Stimulated activated CD4-positive, alpha-beta T cell treated with anti-CD3 and anti-CD28 coated beads, Interleukin-2, amount 100 ng/mL, for 4 hours (primary cell): ENCODE results near the gene FBLN2.

ENCODE experiments used
- DNase-seq: peaks from one replicate; pipeline ENCODE4 v3.0.0-alpha.2; 2020; ENCODE audit warnings: low read depth

FBLN2 gene

DNA sequence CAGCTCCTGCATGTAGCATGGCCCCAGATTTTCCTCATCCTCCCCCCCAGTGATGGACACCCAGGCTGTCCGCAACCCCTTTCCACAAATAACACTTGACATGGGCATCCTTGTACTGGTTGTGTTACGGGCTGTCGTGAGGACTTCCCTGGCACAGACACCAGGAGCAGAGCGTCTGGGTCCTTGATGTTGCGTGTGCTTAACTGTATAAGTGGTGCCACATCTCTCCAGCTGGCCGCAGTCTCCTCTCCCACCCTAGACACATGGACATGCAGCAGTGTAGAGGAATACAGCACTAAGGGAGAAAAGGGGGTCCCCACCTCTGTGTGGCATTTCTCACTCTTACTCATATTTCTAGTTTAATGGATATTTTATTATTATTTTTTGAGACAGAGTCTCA, 56.6 kb downstream of the FBLN2 start:
- DNase-seq = no peak

- DNase-seq = no peak
Measured at GRCh38 chr3:13607821-13608597, 59.1 kb downstream of the FBLN2 start.

- DNase-seq = no peak
Measured at GRCh38 chr3:13608969-13609725, 60.2 kb downstream of the FBLN2 start.

DNA sequence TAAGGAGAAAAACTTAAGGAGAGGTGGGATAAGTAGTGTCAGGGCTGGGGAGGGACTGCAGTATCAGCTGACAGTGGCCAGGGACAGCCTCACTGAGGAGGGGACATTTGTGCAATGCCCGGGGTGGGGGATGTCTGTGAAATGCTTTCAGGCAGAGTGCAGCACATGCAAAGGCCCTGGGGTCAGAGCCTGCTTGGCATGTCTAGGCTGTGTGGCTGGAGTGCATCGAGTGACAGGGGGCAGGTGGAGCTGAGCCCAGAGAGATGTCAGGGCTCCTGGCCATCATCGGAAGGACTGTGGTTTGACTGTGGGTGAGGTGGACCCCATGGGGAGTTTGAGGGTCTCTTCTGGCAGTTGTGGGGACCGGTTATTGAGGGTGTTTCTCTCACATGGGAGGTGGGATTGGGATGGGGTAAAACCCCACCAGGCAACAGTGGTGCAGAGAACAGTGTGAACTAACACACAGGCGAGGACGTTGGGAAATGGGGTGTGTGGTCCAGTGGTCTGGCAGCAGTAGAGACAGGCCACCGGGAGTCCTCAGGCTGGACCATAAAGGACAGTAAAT, 61.2 kb downstream of the FBLN2 start:
- no peak for DNase-seq

DNA sequence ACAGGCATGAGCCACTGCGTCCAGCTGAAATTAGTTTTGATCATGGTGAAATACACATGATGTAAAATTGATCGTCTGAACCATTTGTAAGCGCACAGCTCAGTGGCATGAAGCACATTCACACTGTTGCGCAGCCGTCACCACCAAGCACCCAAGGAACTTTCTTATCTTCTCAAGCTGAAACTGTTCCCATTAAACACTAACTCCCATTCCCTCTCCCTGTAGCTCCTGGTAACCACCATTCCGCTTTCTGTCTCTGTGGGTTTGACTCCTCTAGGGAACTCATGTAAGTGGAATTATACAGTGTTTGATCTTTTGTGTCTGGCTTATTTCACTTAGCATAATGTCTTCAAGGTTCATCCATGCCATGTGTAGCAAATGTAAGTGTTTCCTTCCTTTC, 62.3 kb downstream of the FBLN2 start:
- no peak for DNase-seq

DNA sequence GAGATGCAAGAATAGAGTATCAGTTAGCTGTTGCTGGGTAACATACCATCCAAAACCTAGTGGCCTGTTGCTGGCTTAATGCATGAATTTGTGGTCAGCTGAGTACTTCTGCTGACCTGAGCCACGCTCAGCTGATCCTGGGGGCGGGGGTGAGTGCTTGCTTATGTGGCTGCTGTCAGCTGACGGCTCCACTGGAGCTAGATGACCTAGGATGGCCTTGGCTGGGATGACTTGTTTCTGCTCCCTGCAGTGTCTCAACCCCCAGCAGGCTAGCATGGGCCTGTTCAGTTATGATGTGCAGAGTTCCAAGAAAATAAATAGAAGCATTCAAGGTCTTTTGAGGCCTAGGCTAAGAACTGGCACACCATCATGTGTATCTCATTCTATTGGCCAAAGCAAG, 63.9 kb downstream of the FBLN2 start:
- no peak for DNase-seq

DNA sequence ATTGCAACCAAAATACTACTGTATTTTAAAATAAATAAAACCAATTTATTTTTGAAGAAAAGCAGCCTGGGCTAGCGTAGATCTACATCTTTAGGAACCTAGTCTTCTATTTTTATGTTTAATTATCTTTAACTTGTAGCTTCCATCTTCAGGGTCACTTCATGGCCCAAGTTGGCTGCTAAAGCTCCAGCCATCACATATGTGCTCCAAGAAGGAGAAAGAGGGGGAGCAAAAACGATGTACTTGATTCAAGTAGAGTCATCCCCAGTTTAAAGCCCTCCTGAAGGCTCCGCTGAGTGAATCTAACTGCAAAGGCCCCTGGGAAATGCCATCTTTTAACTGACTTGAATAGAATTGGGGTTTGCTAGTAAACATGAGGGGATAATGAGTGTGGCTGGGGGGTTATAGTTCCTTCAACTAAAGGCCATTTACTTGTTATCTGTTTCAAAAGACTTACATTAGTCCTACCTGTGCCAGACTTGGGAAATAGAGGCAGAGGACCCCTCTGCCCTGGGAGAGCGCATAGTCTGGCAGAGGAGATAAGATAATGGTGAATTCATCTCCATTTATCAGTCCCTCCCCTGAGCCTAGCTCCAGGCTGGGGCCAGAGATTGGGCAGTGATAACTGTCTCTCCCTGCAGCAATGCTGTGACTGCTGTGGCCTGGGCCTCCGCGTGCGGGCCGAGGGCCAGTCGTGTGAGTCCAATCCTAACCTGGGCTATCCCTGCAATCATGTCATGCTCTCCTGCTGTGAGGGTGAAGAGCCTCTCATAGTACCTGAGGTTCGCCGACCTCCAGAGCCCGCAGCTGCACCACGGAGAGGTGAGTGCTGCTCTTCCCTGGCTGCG, 64.6 kb downstream of the FBLN2 start:
- DNase-seq = no peak

DNA sequence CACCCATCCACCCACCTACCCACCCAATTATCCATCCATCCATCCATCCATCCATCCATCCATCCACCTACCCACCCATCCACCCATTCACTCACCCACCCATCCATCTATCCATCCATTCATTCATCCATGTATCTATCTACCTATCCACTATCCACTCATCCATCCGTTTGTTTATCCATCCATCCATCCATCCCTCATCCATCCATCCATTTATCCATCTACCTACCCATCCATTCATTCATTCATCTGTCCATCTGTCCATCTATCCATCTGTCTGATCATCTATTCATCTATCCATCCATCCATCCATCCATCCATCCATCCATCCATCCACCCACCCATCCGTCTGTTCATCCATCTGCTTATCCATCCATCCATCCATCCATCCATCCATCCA, 65.7 kb downstream of the FBLN2 start:
- no peak for DNase-seq

GRCh38 chr3:13615019-13615528, 66.1 kb downstream of the FBLN2 start:
- DNase-seq = no peak

- no peak for DNase-seq
Measured at GRCh38 chr3:13616359-13616758, 67.4 kb downstream of the FBLN2 start.

DNA sequence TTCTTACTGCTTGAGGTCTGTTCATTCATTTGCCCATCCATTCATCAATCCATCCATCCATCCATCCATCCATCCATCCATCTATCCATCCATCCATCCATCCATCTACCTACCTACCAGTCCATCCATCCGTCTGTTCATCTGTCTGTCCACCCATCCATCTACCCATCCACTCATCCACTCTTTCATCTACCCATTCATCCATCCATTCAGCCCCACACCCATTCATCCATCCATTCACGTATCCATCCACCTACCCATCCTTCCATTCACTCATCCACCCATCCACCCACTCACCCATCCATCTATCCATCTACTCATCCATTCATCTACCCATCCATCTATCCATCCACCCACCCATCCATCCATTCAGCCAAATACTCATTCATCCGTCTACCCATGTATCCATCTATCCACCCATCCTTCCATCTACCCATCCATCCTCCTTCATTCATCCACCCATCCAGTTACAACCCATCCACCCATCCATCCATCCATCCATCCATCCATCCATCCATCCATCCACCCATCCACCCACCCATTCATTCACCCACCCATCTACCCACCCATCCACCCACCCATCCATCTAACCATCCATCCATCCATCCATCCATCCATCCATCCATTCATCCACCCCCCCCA, 68.3 kb downstream of the FBLN2 start:
- DNase-seq = no peak

DNA sequence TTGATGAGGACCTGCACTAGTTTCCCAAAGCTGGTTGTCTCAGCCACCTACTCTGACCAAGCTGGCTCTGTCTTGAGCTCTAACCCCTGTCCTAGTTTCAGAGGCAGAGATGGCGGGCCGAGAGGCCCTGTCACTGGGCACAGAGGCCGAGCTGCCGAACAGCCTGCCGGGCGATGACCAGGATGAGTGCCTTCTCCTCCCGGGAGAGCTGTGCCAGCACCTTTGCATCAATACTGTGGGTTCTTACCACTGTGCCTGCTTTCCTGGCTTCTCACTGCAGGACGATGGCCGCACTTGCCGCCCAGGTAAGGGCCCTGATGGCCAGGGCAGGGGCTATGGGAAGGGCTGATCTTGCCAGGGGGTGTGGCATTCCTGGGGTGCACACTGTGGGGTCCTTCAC, 69.1 kb downstream of the FBLN2 start:
- DNase-seq = no peak

DNA sequence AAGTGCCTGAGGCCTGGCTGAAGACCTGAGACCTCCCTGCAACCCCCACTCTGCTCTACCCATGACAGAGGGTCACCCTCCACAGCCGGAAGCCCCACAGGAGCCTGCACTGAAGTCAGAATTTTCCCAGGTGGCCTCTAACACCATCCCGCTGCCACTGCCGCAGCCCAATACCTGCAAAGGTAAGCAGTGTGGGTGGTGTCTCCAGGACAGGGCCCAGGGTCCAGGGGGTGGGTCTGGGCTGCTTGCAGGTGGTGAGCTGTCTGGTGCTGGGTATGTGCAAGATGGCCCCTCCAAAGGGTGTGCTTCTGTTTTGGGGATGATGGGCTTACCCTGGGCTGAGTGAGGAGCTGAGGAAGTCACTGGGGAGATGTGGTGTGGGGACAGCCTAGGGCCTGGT, 69.9 kb downstream of the FBLN2 start:
- DNase-seq = no peak

DNA sequence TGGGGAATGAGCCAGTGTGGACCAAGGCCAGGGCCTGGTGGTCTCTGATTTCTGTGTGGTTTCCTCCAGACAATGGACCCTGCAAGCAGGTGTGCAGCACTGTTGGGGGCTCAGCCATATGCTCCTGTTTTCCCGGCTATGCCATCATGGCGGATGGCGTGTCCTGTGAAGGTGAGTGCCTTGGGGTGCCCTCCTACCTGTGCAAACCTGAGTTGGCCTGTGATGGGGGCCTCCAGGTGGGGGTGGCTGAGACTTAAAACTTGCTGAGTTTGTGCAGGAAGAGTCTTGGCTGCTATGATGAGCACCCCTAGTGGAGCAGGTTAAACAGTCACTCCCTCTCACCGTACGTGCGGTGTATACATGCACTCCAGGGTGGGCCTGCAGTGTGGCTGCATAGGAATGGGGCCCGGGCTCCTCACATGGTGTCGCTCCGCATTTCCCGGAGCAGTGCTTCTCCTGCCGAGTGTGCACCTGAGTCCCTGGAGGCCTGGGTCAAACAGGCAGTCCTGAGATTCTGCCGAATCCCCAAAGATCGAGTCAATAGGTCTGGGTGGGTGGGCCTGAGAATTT, 70.8 kb downstream of the FBLN2 start:
- no peak for DNase-seq

DNA sequence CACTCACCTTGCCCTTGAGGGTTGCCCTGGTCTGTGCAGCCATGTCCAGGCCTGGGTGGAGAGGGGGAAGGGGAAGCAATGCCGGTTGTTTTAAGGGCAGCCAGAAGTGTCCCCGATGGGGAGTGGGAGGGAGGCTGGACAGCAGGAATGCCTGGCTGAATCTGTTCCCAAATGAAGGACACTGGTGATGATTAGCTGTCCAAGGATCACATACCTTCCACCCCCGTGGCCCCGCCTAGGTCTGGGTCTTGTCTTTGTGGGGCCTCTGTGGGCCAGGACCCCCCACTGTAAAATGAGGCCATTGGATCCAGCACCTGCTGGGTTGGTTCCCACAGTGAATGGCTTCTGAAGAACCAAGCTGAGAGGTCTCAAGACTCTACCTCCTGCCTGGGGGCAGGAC, 71.4 kb downstream of the FBLN2 start:
- no peak for DNase-seq

DNA sequence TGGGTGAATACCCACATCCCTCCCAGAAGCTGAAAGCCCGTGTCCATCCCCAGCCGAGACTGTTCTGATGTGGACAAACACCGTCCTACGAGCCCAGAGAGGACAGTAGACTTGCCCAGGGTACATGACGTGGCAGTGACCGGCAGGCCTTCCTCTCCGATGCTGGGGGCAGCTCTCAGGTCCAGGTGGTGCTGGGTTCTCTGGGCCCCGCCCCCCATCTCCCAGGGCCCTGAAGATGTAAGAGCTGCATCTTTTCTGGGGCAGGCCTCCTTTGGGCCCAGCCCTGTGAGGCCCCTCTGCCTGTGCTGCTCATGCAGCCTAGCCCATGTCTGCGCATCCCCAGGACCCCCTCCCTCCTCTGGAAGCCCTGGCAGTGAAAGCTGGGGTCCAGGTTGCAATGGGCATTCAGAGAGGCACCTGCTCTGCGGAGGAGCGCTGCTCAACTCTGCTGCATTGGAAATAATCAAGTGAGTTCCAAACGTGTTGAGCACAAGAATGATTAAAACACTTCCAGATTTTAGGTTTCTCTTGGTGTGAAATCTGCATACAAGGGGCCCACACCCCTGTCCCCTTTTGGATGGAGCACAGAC, 71.9 kb downstream of the FBLN2 start:
- DNase-seq = no peak

GRCh38 chr3:13621381-13622221, 72.7 kb downstream of the FBLN2 start:
- DNase-seq = no peak

DNA sequence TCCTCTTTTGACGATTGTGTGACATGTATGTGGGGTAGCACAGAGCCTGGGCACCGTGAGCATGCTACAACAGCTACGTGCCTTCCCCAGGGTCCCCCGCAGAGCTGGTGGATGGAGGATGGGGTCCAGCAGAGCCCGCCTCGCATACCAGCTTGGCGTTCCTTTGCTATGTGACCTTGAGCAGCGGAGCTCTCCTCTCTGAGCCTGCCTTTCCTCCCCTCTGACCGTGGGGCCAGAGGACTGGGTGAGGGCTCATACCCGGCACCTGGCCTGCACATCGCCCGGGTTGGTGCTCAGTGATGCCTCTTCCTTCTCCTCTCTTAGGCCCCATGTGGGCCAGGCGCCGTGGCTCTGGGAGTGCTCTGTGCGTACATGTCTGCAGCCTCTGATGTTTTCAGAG, 73.4 kb downstream of the FBLN2 start:
- no peak for DNase-seq

DNA sequence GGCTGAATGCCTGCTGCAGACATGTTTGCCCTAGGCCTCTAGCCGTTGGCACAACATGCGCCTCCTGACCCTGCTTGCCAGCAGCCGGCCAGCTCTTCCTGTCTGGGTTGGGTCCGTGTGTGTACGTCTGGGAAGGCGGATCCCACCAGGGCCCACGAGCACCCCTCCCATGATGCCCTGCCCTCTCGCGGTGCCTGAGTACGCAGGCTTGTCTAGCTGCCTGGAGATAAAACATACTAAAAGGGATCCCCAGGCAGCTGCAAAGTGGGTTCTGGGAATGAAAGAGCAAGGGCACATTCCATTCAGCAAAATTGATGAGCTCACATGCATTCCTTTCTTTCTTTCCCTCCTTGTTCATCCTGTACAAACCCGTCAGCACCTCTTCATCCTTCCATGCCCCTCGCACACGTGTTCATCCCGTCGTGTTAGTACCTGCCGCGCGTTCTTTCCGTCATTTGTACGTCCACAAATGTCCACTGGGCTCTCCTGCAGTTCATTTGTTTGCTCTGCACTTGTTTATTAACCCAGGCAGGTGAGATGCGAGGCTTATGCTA, 74.3 kb downstream of the FBLN2 start:
- no peak for DNase-seq

- DNase-seq = no peak
Measured at GRCh38 chr3:13624021-13624420, 75.1 kb downstream of the FBLN2 start.
